Bronchial epithelial cell (primary cell): Measurements from ENCODE around the gene PDILT. TPM values are rescaled to one million over a fixed set of nuclear protein-coding genes. Genes with fewer than 3 reads are reported as not detected.

Source experiments
- DNase-seq: peaks from one replicate; pipeline ENCODE4 v3.0.0-alpha.2; 2010; ENCODE audit warnings: low read depth
- FAIRE-seq: peaks from 2 replicates; lab custom pipeline; 2011; peaks lifted over from hg19 to GRCh38; lab: Jason Lieb, UNC
- H3K27me3 ChIP-seq: 2 replicates; pipeline ENCODE4 v1.5.1; 2011; ENCODE audit warnings: low read length; ENCODE audit not compliant: control insufficient read depth, insufficient read depth
- H3K36me3 ChIP-seq: 2 replicates; pipeline ENCODE4 v1.5.1; 2011; ENCODE audit warnings: low read length; ENCODE audit not compliant: control insufficient read depth, insufficient read depth
- H3K4me3 ChIP-seq: 2 replicates; pipeline ENCODE4 v1.5.1; 2011; ENCODE audit warnings: mild to moderate bottlenecking, low read depth, low read length, control low read depth
- CTCF ChIP-seq: IDR thresholded peaks from 2 replicates; pipeline ENCODE4 v1.5.1; 2011; ENCODE audit warnings: mild to moderate bottlenecking, moderate library complexity, low read length, control low read depth, inconsistent platforms; ENCODE audit not compliant: insufficient read depth, severe bottlenecking
- total RNA-seq: library from RNA; depleted of rRNA; stranded (reverse); fragments of >200 nt; gene quantifications from 2 replicates; pipeline ENCODE4 v1.2.1, GENCODE V29; 2014

PDILT gene
- total RNA-seq, 1 donor from 2014 or later = not detected

- H3K36me3 ChIP-seq = no peaks in the 10 kb centered on the region
- no peak for FAIRE-seq
- H3K27me3 ChIP-seq = no peaks in the 10 kb centered on the region
These were observed 3.5 kb downstream of the PDILT start for GRCh38 chr16:20401066-20401465.

GRCh38 chr16:20399185-20399584 lies 5.4 kb downstream of the PDILT start:
- TF ChIP-seq CTCF = no peak
- FAIRE-seq (no peak), DNase-seq (no peak)
- Histone ChIP-seq H3K36me3 (no peaks in the 10 kb centered on the region), H3K27me3 (no peaks in the 10 kb centered on the region), H3K4me3 (no peak overlapping the region)

More at GRCh38 chr16:20401066-20401465, 3.5 kb downstream of the PDILT start:
- TF ChIP-seq CTCF = no peak
- no peak for DNase-seq
- no peak overlapping the region for H3K4me3 ChIP-seq

- no peak for FAIRE-seq
These were observed 5.9 kb downstream of the PDILT start for GRCh38 chr16:20398603-20399002.

GRCh38 chr16:20397468-20398074 lies 7.0 kb downstream of the PDILT start:
- TF ChIP-seq CTCF = no peak
- H3K4me3 ChIP-seq = no peak overlapping the region
- DNase-seq (no peak), FAIRE-seq (no peak)
- no peaks in the 10 kb centered on the region for H3K27me3 ChIP-seq
- no peaks in the 10 kb centered on the region for H3K36me3 ChIP-seq

More at GRCh38 chr16:20398603-20399002, 5.9 kb downstream of the PDILT start:
- no peak for DNase-seq
- Histone ChIP-seq H3K36me3 (no peaks in the 10 kb centered on the region), H3K4me3 (no peak overlapping the region), H3K27me3 (no peaks in the 10 kb centered on the region)
- no peak for TF ChIP-seq CTCF

GRCh38 chr16:20396846-20397467 lies 7.6 kb downstream of the PDILT start:
- TF ChIP-seq CTCF = no peak
- H3K36me3 ChIP-seq = no peaks in the 10 kb centered on the region
- no peaks in the 10 kb centered on the region for H3K27me3 ChIP-seq
- DNase-seq = no peak
- FAIRE-seq = no peak
- H3K4me3 ChIP-seq = no peak overlapping the region
